ENCODE measurements around the gene ASCL1. TPM values are rescaled to one million over a fixed set of nuclear protein-coding genes. Genes with fewer than 3 reads are reported as not detected.

ASCL1 gene
- total RNA-seq, 1 experiment from 2014 or later, result 0.07 TPM

DNA sequence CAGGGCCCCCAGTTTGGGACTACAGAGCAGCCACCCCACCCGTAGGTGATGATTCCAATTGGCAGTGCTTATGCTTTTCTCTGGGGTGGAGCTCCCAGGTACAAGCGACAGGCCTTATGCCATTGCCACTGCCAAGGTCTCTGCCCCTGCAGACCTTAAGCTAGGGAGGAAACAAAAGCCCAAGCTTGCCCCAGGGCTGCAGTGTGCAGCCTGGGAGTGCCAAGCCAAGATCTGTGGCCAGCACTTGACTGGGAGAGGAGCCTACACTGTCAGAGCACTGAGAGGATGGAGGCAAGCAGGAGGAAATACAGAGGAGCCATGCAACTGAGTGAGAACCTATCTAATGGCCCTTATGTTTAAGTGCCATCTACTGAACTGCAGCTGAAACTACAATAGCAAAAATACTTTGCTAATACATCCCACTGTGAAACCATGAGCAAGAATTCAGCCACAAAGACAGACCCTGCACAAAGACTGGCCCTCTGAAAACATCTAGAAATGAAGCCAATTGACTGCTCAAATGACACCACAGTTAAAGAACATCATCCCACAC lies 17.7 kb upstream of the ASCL1 start:
- Mint-ChIP-seq H3K27me3 (ENCODE audit: low read depth) (peaks cover 7% of the 10 kb centered on the region), H3K9me3 (peaks cover 25% of the 10 kb centered on the region), H3K4me3 (no peak overlapping the region), H3K27ac (no peak overlapping the region), H3K4me1 (peaks cover 21% of the 10 kb centered on the region), H3K36me3 (peaks cover 9% of the 10 kb centered on the region)
- TF ChIP-seq TEAD4 (CRISPR knock-in tag; IDR thresholded peaks at IDR 0.05) (no peak), ZNF138 (CRISPR knock-in tag; conservative IDR thresholded peaks at IDR 0.05) (no peak), TCF7 (CRISPR knock-in tag; IDR thresholded peaks at IDR 0.05; ENCODE audit: low read depth) (no peak), EMX1 (CRISPR knock-in tag; IDR thresholded peaks at IDR 0.05) (no peak), ATF6 (CRISPR knock-in tag; IDR thresholded peaks at IDR 0.05) (no peak), USF2 (CRISPR knock-in tag; IDR thresholded peaks at IDR 0.05) (no peak)
- TF ChIP-seq, protein P1, sequence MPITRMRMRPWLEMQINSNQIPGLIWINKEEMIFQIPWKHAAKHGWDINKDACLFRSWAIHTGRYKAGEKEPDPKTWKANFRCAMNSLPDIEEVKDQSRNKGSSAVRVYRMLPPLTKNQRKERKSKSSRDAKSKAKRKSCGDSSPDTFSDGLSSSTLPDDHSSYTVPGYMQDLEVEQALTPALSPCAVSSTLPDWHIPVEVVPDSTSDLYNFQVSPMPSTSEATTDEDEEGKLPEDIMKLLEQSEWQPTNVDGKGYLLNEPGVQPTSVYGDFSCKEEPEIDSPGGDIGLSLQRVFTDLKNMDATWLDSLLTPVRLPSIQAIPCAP (CRISPR knock-in tag; IDR thresholded peaks at IDR 0.05), result no peak
- ChIA-PET POLR2A (no interaction called here), CTCF (interaction anchor here (0.5 to 2.7 kb wide), 11 partner anchors 9 to 608 kb away, joined by 3 to 54 read pairs (median 5); partner anchors contain the start of gene PAH)
- DNase-seq (ENCODE audit: low spot score) (no peak), ATAC-seq (peak; percentile 82)

GRCh38 chr12:102946042-102946441 lies 11.4 kb upstream of the ASCL1 start:
- H3K4me1 Mint-ChIP-seq, result peaks cover 14% of the 10 kb centered on the region
- H3K27ac Mint-ChIP-seq, result no peak overlapping the region
- ChIA-PET POLR2A (no interaction called here), CTCF (interaction anchor here (1.8 kb wide), 1 partner anchor 63 kb away, joined by 5 read pairs; no protein-coding TSS in a partner anchor)
- peaks cover 4% of the 10 kb centered on the region; the same call in 1 of the 2 replicates for H3K36me3 Mint-ChIP-seq
- DNase-seq (ENCODE audit: low spot score) (no peak), ATAC-seq (no peak)
- H3K27me3 Mint-ChIP-seq (ENCODE audit: low read depth), result peaks cover 47% of the 10 kb centered on the region
- no peak for TF ChIP-seq TCF7 (CRISPR knock-in tag; IDR thresholded peaks at IDR 0.05; ENCODE audit: low read depth)
- no peak for TF ChIP-seq ZBTB21 (CRISPR knock-in tag; IDR thresholded peaks at IDR 0.05; ENCODE audit: borderline replicate concordance)
- TF ChIP-seq, protein P2, sequence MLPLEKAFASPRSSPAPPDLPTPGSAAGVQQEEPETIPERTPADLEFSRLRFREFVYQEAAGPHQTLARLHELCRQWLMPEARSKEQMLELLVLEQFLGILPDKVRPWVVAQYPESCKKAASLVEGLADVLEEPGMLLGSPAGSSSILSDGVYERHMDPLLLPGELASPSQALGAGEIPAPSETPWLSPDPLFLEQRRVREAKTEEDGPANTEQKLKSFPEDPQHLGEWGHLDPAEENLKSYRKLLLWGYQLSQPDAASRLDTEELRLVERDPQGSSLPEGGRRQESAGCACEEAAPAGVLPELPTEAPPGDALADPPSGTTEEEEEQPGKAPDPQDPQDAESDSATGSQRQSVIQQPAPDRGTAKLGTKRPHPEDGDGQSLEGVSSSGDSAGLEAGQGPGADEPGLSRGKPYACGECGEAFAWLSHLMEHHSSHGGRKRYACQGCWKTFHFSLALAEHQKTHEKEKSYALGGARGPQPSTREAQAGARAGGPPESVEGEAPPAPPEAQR (CRISPR knock-in tag; IDR thresholded peaks at IDR 0.05), result no peak
- no peak for TF ChIP-seq E2F1 (CRISPR knock-in tag; IDR thresholded peaks at IDR 0.05)
- TF ChIP-seq TP53 (CRISPR knock-in tag; IDR thresholded peaks at IDR 0.05), result no peak
- TF ChIP-seq ZMAT4 (CRISPR knock-in tag; IDR thresholded peaks at IDR 0.05), result no peak
- no peak for TF ChIP-seq FOXK1 (CRISPR knock-in tag; IDR thresholded peaks at IDR 0.05)
- TF ChIP-seq ZNF423 (CRISPR knock-in tag; IDR thresholded peaks at IDR 0.05), result no peak
- no peak for TF ChIP-seq CBFB (CRISPR knock-in tag; IDR thresholded peaks at IDR 0.05; ENCODE audit: low read depth)
- TF ChIP-seq GTF2I (CRISPR knock-in tag; conservative IDR thresholded peaks at IDR 0.05), result no peak
- no peak for TF ChIP-seq RELA (CRISPR knock-in tag; IDR thresholded peaks at IDR 0.05; ENCODE audit: borderline replicate concordance)
- TF ChIP-seq JUN (CRISPR knock-in tag; IDR thresholded peaks at IDR 0.05), result no peak
- no peak for TF ChIP-seq IRF2 (CRISPR knock-in tag; IDR thresholded peaks at IDR 0.05; ENCODE audit: borderline replicate concordance, low read depth)
- TF ChIP-seq, protein P1 (CRISPR knock-in tag; IDR thresholded peaks at IDR 0.05), result no peak
- no peak for TF ChIP-seq TEAD1 (CRISPR knock-in tag; IDR thresholded peaks at IDR 0.05)
- TF ChIP-seq ZNF138 (CRISPR knock-in tag; conservative IDR thresholded peaks at IDR 0.05), result no peak
- no peak overlapping the region for H3K4me3 Mint-ChIP-seq
- peaks cover 15% of the 10 kb centered on the region for H3K9me3 Mint-ChIP-seq
